BLaER1 treated with 17β-estradiol and CSF1 and Interleukin-3, amounts not matched to agents 10 nM and 100 nM (cell line): ENCODE measurements around the gene NOL4L.

Experiments used
- H3K27ac ChIP-seq, 11 experiments: shearing (Covaris generic); formaldehyde crosslinking; 2 replicates each; pipeline ENCODE4 v1.8.1; 2022
- H3K27me3 ChIP-seq, 11 experiments: shearing (Covaris generic); formaldehyde crosslinking; 2 replicates each; pipeline ENCODE4 v1.8.1; 2022
- H3K36me3 ChIP-seq, 11 experiments: shearing (Covaris generic); formaldehyde crosslinking; 2 replicates each; pipeline ENCODE4 v1.8.1; 2022
- H3K4me1 ChIP-seq, 10 experiments: shearing (Covaris generic); formaldehyde crosslinking; 2 replicates each; pipeline ENCODE4 v1.8.1; 2022
- H3K4me2 ChIP-seq, 11 experiments: shearing (Covaris generic); formaldehyde crosslinking; 2 replicates each; pipeline ENCODE4 v1.8.1; 2022
- H3K4me3 ChIP-seq, 10 experiments: shearing (Covaris generic); formaldehyde crosslinking; 2 replicates each; pipeline ENCODE4 v1.8.1; 2022
- H3K9ac ChIP-seq, 11 experiments: shearing (Covaris generic); formaldehyde crosslinking; 2 replicates each; pipeline ENCODE4 v1.8.1; 2022
- H3K9me3 ChIP-seq, 11 experiments: shearing (Covaris generic); formaldehyde crosslinking; replicated peaks in 1 of 11; 2 replicates each; pipeline ENCODE4 v1.8.1; 2022
- H4K20me1 ChIP-seq, 11 experiments: shearing (Covaris generic); formaldehyde crosslinking; 2 replicates each; pipeline ENCODE4 v1.8.1; 2022
- Cebpa-rat ChIP-seq, 11 experiments: shearing (Covaris generic); IDR thresholded peaks; 2 replicates each; pipeline ENCODE4 v1.8.1; 2022

Gene NOL4L

GRCh38 chr20:32404017-32404416, 181.1 kb downstream of the NOL4L start:
- Histone ChIP-seq H3K27me3 (no peaks in the 10 kb centered on the region), H3K4me2 (no peak overlapping the region), H3K27ac (no peak overlapping the region), H3K36me3 (peaks cover 26 to 90% (median 82%) of the 10 kb centered on the region in 11 experiments), H3K9ac (no peak overlapping the region), H3K4me1 (peaks cover 9 to 18% (median 15%) of the 10 kb centered on the region in 10 experiments; a peak in 19 of 20 replicates), H3K9me3 (no peaks in the 10 kb centered on the region), H4K20me1 (peaks cover 29 to 100% (median 95%) of the 10 kb centered on the region in 11 experiments; a peak in 20 of 22 replicates), H3K4me3 (no peak overlapping the region)
- no peak for TF ChIP-seq Cebpa-rat (IDR thresholded peaks at IDR 0.05)

GRCh38 chr20:32400476-32400875, 184.7 kb downstream of the NOL4L start:
- H3K9me3 ChIP-seq = 0 out of 22 replicates have a peak, but pooled peaks cover 0 to 4% (median 0%) of the 10 kb centered on the region in 11 experiments
- H3K9ac ChIP-seq = no peak overlapping the region
- H3K27ac ChIP-seq = no peak overlapping the region
- peaks cover 23 to 87% (median 69%) of the 10 kb centered on the region in 11 experiments for H3K36me3 ChIP-seq
- no peaks in the 10 kb centered on the region for H3K27me3 ChIP-seq
- H4K20me1 ChIP-seq = peaks cover 28 to 99% (median 95%) of the 10 kb centered on the region in 11 experiments; a peak in 20 of 22 replicates
- H3K4me2 ChIP-seq = no peak overlapping the region
- H3K4me3 ChIP-seq = no peak overlapping the region
- no peak for TF ChIP-seq Cebpa-rat (IDR thresholded peaks at IDR 0.05)
- H3K4me1 ChIP-seq = peaks cover 0 to 7% (median 0%) of the 10 kb centered on the region in 10 experiments; a peak in 2 of 20 replicates

- H3K9ac ChIP-seq = no peak overlapping the region
- H3K4me3 ChIP-seq = no peak overlapping the region
- H3K9me3 ChIP-seq = peaks cover 0 to 5% (median 0%) of the 10 kb centered on the region in 11 experiments; a peak in 3 of 22 replicates
- H3K4me1 ChIP-seq = peaks cover 0 to 7% (median 0%) of the 10 kb centered on the region in 10 experiments; a peak in 4 of 20 replicates
- peaks cover 36 to 100% (median 94%) of the 10 kb centered on the region in 11 experiments; a peak in 20 of 22 replicates for H4K20me1 ChIP-seq
- no peak overlapping the region for H3K4me2 ChIP-seq
- no peaks in the 10 kb centered on the region for H3K27me3 ChIP-seq
- H3K36me3 ChIP-seq = peaks cover 27 to 95% (median 79%) of the 10 kb centered on the region in 11 experiments
- TF ChIP-seq Cebpa-rat (IDR thresholded peaks at IDR 0.05) = no peak
- H3K27ac ChIP-seq = no peak overlapping the region
Measured at GRCh38 chr20:32397567-32398084, 187.5 kb downstream of the NOL4L start.

GRCh38 chr20:32396646-32397160, 188.4 kb downstream of the NOL4L start:
- Histone ChIP-seq H3K4me3 (no peak overlapping the region), H3K4me2 (no peak overlapping the region), H3K36me3 (peaks cover 22 to 97% (median 79%) of the 10 kb centered on the region in 11 experiments), H3K27me3 (no peaks in the 10 kb centered on the region), H3K4me1 (peaks cover 0 to 7% (median 0%) of the 10 kb centered on the region in 10 experiments; a peak in 6 of 20 replicates), H3K9ac (no peak overlapping the region), H3K27ac (no peak overlapping the region), H4K20me1 (peaks cover 39 to 100% (median 91%) of the 10 kb centered on the region in 11 experiments; a peak in 20 of 22 replicates), H3K9me3 (peaks cover 0 to 5% (median 0%) of the 10 kb centered on the region in 11 experiments; a peak in 3 of 22 replicates)
- TF ChIP-seq Cebpa-rat (IDR thresholded peaks at IDR 0.05) = no peak

GRCh38 chr20:32395066-32395465, 190.1 kb downstream of the NOL4L start:
- no peak overlapping the region for H3K4me3 ChIP-seq
- H3K27ac ChIP-seq = no peak overlapping the region
- TF ChIP-seq Cebpa-rat (IDR thresholded peaks at IDR 0.05) = no peak
- H3K4me1 ChIP-seq = peaks cover 0 to 20% (median 7%) of the 10 kb centered on the region in 10 experiments; a peak in 11 of 20 replicates
- H4K20me1 ChIP-seq = peaks cover 35 to 100% (median 90%) of the 10 kb centered on the region in 11 experiments; a peak in 20 of 22 replicates
- H3K9ac ChIP-seq = no peak overlapping the region
- no peaks in the 10 kb centered on the region for H3K27me3 ChIP-seq
- no peak overlapping the region for H3K4me2 ChIP-seq
- peaks cover 16 to 97% (median 79%) of the 10 kb centered on the region in 11 experiments for H3K36me3 ChIP-seq
- H3K9me3 ChIP-seq = peaks cover 0 to 5% (median 0%) of the 10 kb centered on the region in 11 experiments; a peak in 3 of 22 replicates
